K562 (cell line): ENCODE data around the gene ZNF837. TPM values are rescaled to one million over a fixed set of nuclear protein-coding genes. Genes with fewer than 3 reads are reported as not detected.
A peak's percentile ranks its signal among the peaks of the same experiment; 100 is the strongest.

Source experiments
- ATAC-seq: fragments of 200-7000 bp; cut with Tn5 transposase; 3 replicates; pipeline ENCODE4 v1.9.1; 2020; ENCODE audit warnings: moderate library complexity
- BruUV-seq: library from RNA; stranded (reverse); fragments of 400-500 nt; replicated peaks from 2 replicates; lab custom pipeline; 2021; lab: Mats Ljungman, UMichigan
- CTCF ChIA-PET: fragments of 300-600 bp; formaldehyde crosslinking; extraction: SDS; loops from one replicate; lab custom pipeline; 2021; ENCODE audit warnings: low intra/inter-chr PET ratio; lab: Yijun Ruan, JAX
- POLR2A ChIA-PET: fragments of 300-600, 350-650 bp; sonication (Branson Sonifier 250); formaldehyde crosslinking; extraction: SDS; loops from one replicate; lab custom pipeline; 2021; ENCODE audit warnings: antibody characterized with exemption, inconsistent platforms; lab: Yijun Ruan, JAX
- DNase-seq, 4 experiments: peaks; one replicate each; pipeline versions ENCODE4 v3.0.0 to v3.0.0-alpha.2; 2011 to 2018; ENCODE audit warnings: low spot score in 3 of 4, mixed read lengths in 3 of 4; ENCODE audit errors: extremely low read depth in 1 of 4
- FAIRE-seq: peaks from 2 replicates; lab custom pipeline; 2011; peaks lifted over from hg19 to GRCh38; lab: Jason Lieb, UNC
- H2AFZ ChIP-seq: 2 replicates; pipeline ENCODE4 v1.6.0; 2011; ENCODE audit warnings: low read depth, low read length, control low read depth, inconsistent platforms
- H3K27ac ChIP-seq: fragments of 200-600 bp; 3 replicates; pipeline ENCODE4 v1.8.0; 2011; ENCODE audit warnings: low read depth, mild to moderate bottlenecking, control low read depth, inconsistent platforms, low read length, moderate library complexity, mixed read lengths; ENCODE audit errors: extremely low read depth
- H3K27me3 ChIP-seq, 2 experiments: fragments of 300-600 bp in 1 of 2; 2 replicates in 1 of 2; 3 replicates in 1 of 2; pipeline versions ENCODE4 v1.6.0 to v1.8.0; 2011; ENCODE audit warnings: inconsistent platforms in 2 of 2, low read length in 2 of 2, mild to moderate bottlenecking in 1 of 2, mixed read lengths in 1 of 2, moderate library complexity in 1 of 2; ENCODE audit not compliant: control insufficient read depth in 2 of 2, insufficient read depth in 2 of 2
- H3K36me3 ChIP-seq: fragments of 300-600 bp; 3 replicates; pipeline ENCODE4 v1.8.0; 2011; ENCODE audit warnings: mild to moderate bottlenecking, low read length, inconsistent platforms; ENCODE audit not compliant: control insufficient read depth, insufficient read depth
- H3K4me1 ChIP-seq, 2 experiments: fragments of 200-600 bp in 1 of 2; replicated peaks in 1 of 2; 2 replicates in 1 of 2; 3 replicates in 1 of 2; pipeline versions ENCODE4 v1.5.1 to v1.8.0; 2011; ENCODE audit warnings: inconsistent platforms in 2 of 2, low read length in 2 of 2, mild to moderate bottlenecking in 1 of 2, mixed read lengths in 1 of 2, moderate library complexity in 1 of 2; ENCODE audit not compliant: control insufficient read depth in 2 of 2, insufficient read depth in 2 of 2
- H3K4me2 ChIP-seq: 2 replicates; pipeline ENCODE4 v1.6.1; 2011; ENCODE audit warnings: low read length, control low read depth, inconsistent platforms, mixed read lengths; ENCODE audit not compliant: insufficient read depth
- H3K4me3 ChIP-seq: fragments of 200-600 bp; sonication (generic), shearing (Covaris generic); 2 replicates; pipeline ENCODE4 v1.5.1; 2016; ENCODE audit warnings: control low read depth, inconsistent platforms
- H3K79me2 ChIP-seq: fragments of 200-600 bp; 3 replicates; pipeline ENCODE4 v1.8.0; 2011; ENCODE audit warnings: low read length, inconsistent platforms; ENCODE audit not compliant: control insufficient read depth, insufficient read depth
- H3K9ac ChIP-seq, 2 experiments: 2 replicates each; pipeline versions ENCODE4 v1.6.0 to v1.6.1; 2011; ENCODE audit warnings: low read depth in 2 of 2, low read length in 2 of 2, control low read depth in 1 of 2, inconsistent platforms in 1 of 2, mild to moderate bottlenecking in 1 of 2, mixed read lengths in 1 of 2; ENCODE audit not compliant: insufficient read depth in 1 of 2
- H3K9me1 ChIP-seq: one replicate; pipeline ENCODE4 v1.6.0; 2011; ENCODE audit warnings: inconsistent platforms, mild to moderate bottlenecking, low read length, moderate library complexity; ENCODE audit not compliant: control insufficient read depth, insufficient read depth
- H3K9me3 ChIP-seq: replicated peaks from 2 replicates; pipeline ENCODE4 v1.5.1; 2011; ENCODE audit warnings: low read depth, low read length, inconsistent platforms; ENCODE audit not compliant: control insufficient read depth, insufficient read depth
- H4K20me1 ChIP-seq: replicated peaks from 2 replicates; pipeline ENCODE4 v1.6.1; 2011; ENCODE audit warnings: low read length, inconsistent platforms, mixed read lengths; ENCODE audit not compliant: control insufficient read depth, insufficient read depth
- CTCF ChIP-seq, 3 experiments: IDR thresholded peaks in 2 of 3; conservative IDR thresholded peaks in 1 of 3; 2 replicates each; pipeline ENCODE4 v1.5.1; 2011 to 2012; ENCODE audit warnings: low read length in 3 of 3, mild to moderate bottlenecking in 3 of 3, control low read depth in 2 of 3, improper control_type of control experiment in 1 of 3, inconsistent platforms in 1 of 3, low read depth in 1 of 3, mixed read lengths in 1 of 3, moderate library complexity in 1 of 3; ENCODE audit not compliant: insufficient read depth in 2 of 3
- DMBX1 ChIP-seq: fragments of 250-450 bp; sonication (Bioruptor Pico); IDR thresholded peaks from 2 replicates; pipeline ENCODE4 v1.8.0; 2022; ENCODE audit warnings: inconsistent platforms, mild to moderate bottlenecking, moderate library complexity, borderline replicate concordance
- POLR3A ChIP-seq: IDR thresholded peaks from 2 replicates; pipeline ENCODE4 v1.6.1; 2011; ENCODE audit warnings: borderline replicate concordance, mild to moderate bottlenecking, moderate library complexity; ENCODE audit not compliant: insufficient read length, insufficient read depth; ENCODE audit errors: extremely low read depth
- RAD21 ChIP-seq, 2 experiments: fragments of 250-450 bp in 1 of 2; fragments of 450-650 bp in 1 of 2; sonication (Bioruptor Pico) in 1 of 2; formaldehyde crosslinking in 1 of 2; IDR thresholded peaks in 1 of 2; conservative IDR thresholded peaks in 1 of 2; 2 replicates each; pipeline versions ENCODE4 v1.4.0 to v1.8.0; 2020 to 2022; ENCODE audit warnings: mild to moderate bottlenecking in 2 of 2, moderate library complexity in 1 of 2
- SAFB ChIP-seq: fragments of 200-400 bp; formaldehyde crosslinking; IDR thresholded peaks from 2 replicates; pipeline ENCODE4 v1.6.1; 2017; ENCODE audit warnings: low read depth, low read length, borderline replicate concordance
- ZNF316 ChIP-seq: fragments of 450-650 bp; IDR thresholded peaks from 2 replicates; pipeline ENCODE4 v1.6.1; 2016
- WGBS: fragments of 100-300 bp; shearing (Covaris generic); methylation state at CpG from one replicate; pipeline ENCODE4 v1.1.6; 2016; ENCODE audit warnings: low coverage, mixed read lengths; ENCODE audit not compliant: insufficient coverage; ENCODE audit errors: missing lambda C conversion rate; 5-methylcytosine and 5-hydroxymethylcytosine counted together
- in situ Hi-C: fragments of 300-500 bp; cut with MboI; formaldehyde crosslinking; loops from 4 replicates; pipeline ENCODE4 v1.15.0; 2018; ENCODE audit warnings: inconsistent platforms, mixed read lengths
- intact Hi-C: fragments of 100-400 bp; cut with micrococcal nuclease; formaldehyde crosslinking; loops from 2 replicates; pipeline ENCODE4 v1.14.2; 2022
- polyA plus RNA-seq, 8 experiments: library from polyadenylated mRNA; depleted of rRNA in 4 of 8; stranded (reverse) in 5 of 8; unstranded in 3 of 8; fragments of >200 nt; fragmentation: Nextera tagmentation in 2 of 8; fragmentation: Illumina TruSeq in 1 of 8; extraction: Ambion mirVana in 2 of 8; extraction: Trizol in 1 of 8; gene quantifications; 2 replicates each; pipeline versions ENCODE4 v1.2.1 to v1.2.3, GENCODE V29; 2011 to 2014; ENCODE audit warnings: inconsistent platforms in 1 of 8, missing spikeins in 1 of 8
- total RNA-seq, 7 experiments: library from RNA; depleted of rRNA in 6 of 7; stranded (reverse); fragments of >200 nt in 6 of 7; fragmentation: Illumina TruSeq in 2 of 7; extraction: Trizol in 2 of 7; gene quantifications; 2 replicates each; pipeline versions ENCODE4 v1.2.1 to v1.2.3, GENCODE V29; 2011 to 2021; ENCODE audit warnings: low replicate concordance in 1 of 7

ZNF837 gene
- total and polyA plus RNA-seq, 9 of the 15 experiments (the other 6 are each of a cell fraction or from before 2014, with no cell fraction given): 0.11 to 2.1 (median 0.57) TPM; not detected in 4

DNA sequence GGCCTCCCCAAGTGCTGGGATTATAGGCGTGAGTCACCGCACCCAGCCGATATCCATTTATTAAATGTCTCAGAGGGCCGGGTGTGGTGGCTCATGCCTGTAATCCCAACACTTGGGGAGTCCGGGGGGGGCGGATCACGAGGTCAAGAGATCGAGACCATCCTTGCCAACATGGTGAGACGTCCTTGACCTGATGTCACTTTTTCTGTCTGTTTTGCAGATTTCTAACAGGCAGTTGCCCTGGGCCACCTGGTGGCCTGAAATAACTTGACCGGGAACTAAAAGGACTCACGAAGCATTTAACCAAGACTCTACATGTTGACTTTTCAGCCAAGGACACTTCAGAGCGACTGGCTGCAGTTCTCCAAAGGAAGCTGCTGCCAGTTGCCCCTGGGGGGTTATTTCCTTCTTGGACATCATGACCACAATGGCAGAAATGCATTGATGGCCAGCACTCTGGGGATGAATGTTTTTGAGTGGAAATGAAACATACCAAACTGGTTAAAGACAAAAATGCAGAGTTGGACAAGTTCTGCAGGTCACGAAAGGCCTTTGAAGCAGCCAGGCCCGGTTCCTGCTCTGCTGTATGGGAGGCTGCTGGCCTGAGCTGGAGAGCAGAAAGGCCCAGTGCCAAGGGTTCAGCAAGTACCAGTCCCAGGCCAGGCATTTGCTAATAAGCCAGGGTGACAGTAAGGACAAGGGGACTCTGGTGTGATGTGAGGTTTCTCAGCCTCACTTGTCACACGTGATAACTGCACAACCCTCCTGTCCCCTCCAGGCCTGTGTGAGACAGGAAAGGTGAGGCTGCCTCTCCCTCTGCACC, 8.3 kb downstream of the ZNF837 start:
- Histone ChIP-seq H3K9ac (peak overlapping the region in 1 of 2 experiments; percentile 68; a peak in 1 of 4 replicates), H3K4me1 (peaks cover 2 to 15% of the 10 kb centered on the region in 2 experiments; a peak in 2 of 5 replicates), H3K4me2 (no peak overlapping the region), H3K9me1 (no peaks in the 10 kb centered on the region), H3K27ac (no peak overlapping the region), H4K20me1 (no peaks in the 10 kb centered on the region), H3K27me3 (no peaks in the 10 kb centered on the region), H3K9me3 (no peaks in the 10 kb centered on the region), H3K79me2 (no peaks in the 10 kb centered on the region), H2AFZ (no peak overlapping the region), H3K36me3 (no peaks in the 10 kb centered on the region), H3K4me3 (no peak overlapping the region)
- ATAC-seq: peak; percentile 62
- in situ Hi-C loops: no loop called here
- no TSS peak for BruUV-seq
- no peak for TF ChIP-seq SAFB
- no peak for TF ChIP-seq DMBX1 (CRISPR knock-in tag)
- TF ChIP-seq CTCF (IDR thresholded peaks at IDR 0.05 in 2 of 3, conservative IDR thresholded peaks at IDR 0.05 in 1 of 3; ENCODE audit: insufficient read depth in 2 of 3, low read depth in 1 of 3, low read length in 3 of 3): peak in 2 of 3 experiments; percentile 38 to 46; a peak in 3 of 6 replicates
- 0 out of 2 replicates have a peak, but pooled peaks have one; percentile 23 for TF ChIP-seq ZNF316
- 0 out of 4 replicates have a peak, but pooled peaks of 1 of the 2 experiments have one; percentile 12 for TF ChIP-seq RAD21 (CRISPR knock-in tag; conservative IDR thresholded peaks at IDR 0.05 in 1 of 2, IDR thresholded peaks at IDR 0.05 in 1 of 2)
- TF ChIP-seq POLR3A: no peak
- peak; percentile 58 for FAIRE-seq
- ChIA-PET POLR2A (interaction anchor here (0.8 to 1.8 kb wide), 4 partner anchors 10 to 147 kb away, joined by 3 to 6 read pairs (median 4); partner anchors contain the start of genes ZBTB45 and ZNF497), CTCF (no interaction called here)
- WGBS: 32% methylated on average over 15 of the region's 15 CpGs
- intact Hi-C loops: no loop called here
- DNase-seq: no peak
